Sigmoid colon (tissue), 4 donors: ENCODE results near the gene PRMT7.

ENCODE experiments used
- CTCF ChIP-seq, 4 experiments: fragments of 450-650 bp in 3 of 4; fragments of 200-600 bp in 1 of 4; IDR thresholded peaks; one replicate each; pipeline ENCODE4 v1.5.1; 2016 to 2019; ENCODE audit warnings: antibody characterized with exemption in 4 of 4, mild to moderate bottlenecking in 3 of 4, moderate library complexity in 2 of 4
- POLR2A ChIP-seq, 2 donors: fragments of 450-650 bp; IDR thresholded peaks; one replicate each; pipeline ENCODE4 v1.6.1; 2016; ENCODE audit warnings: antibody characterized with exemption in 2 of 2, mild to moderate bottlenecking in 2 of 2, moderate library complexity in 2 of 2
- POLR2AphosphoS5 ChIP-seq, 4 donors: sonication (generic); formaldehyde crosslinking; IDR thresholded peaks; one replicate each; pipeline ENCODE4 v1.6.1; 2017; ENCODE audit warnings: antibody characterized with exemption in 4 of 4

- TF ChIP-seq CTCF (IDR thresholded peaks at IDR 0.05) = no peak
- TF ChIP-seq POLR2A (IDR thresholded peaks at IDR 0.05) = no peak
- no peak for TF ChIP-seq POLR2AphosphoS5 (IDR thresholded peaks at IDR 0.05)
Measured at GRCh38 chr16:68374961-68375660, 64.3 kb downstream of the PRMT7 start.
